Adrenal gland (tissue), 12 donors: ENCODE data around the gene MRPS22. TPM values are rescaled to one million over a fixed set of nuclear protein-coding genes. Genes with fewer than 3 reads are reported as not detected.

ENCODE experiments used
- DNase-seq, 7 donors: peaks; one replicate each; pipeline ENCODE4 v3.0.0-alpha.2; 2019 to 2020
- H3K27ac ChIP-seq, 5 donors: fragments of 200-600 bp; sonication (generic) in 4 of 5; 1 replicate in 3 of 5; 2 replicates in 2 of 5; pipeline versions ENCODE4 v1.5.1 to v1.8.0; 2016 to 2020; ENCODE audit warnings: mild to moderate bottlenecking in 1 of 5
- H3K27me3 ChIP-seq: fragments of 200-600 bp; 2 replicates; pipeline ENCODE4 v1.8.0; 2021
- H3K36me3 ChIP-seq, 2 donors: fragments of 200-600 bp; replicated peaks in 1 of 2; 1 replicate in 1 of 2; 2 replicates in 1 of 2; pipeline versions ENCODE4 v1.5.1 to v1.8.0; 2018 to 2022
- H3K4me1 ChIP-seq, 2 donors: fragments of 200-600 bp; replicated peaks in 1 of 2; 1 replicate in 1 of 2; 2 replicates in 1 of 2; pipeline versions ENCODE4 v1.5.1 to v1.8.0; 2018 to 2021
- H3K4me3 ChIP-seq, 4 donors: fragments of 200-600 bp; sonication (generic) in 3 of 4; one replicate each; pipeline ENCODE4 v1.5.1; 2016 to 2018
- H3K9me3 ChIP-seq, 3 donors: fragments of 200-600 bp; sonication (generic) in 1 of 3; replicated peaks in 1 of 3; 1 replicate in 2 of 3; 2 replicates in 1 of 3; pipeline versions ENCODE4 v1.5.1 to v1.8.0; 2016 to 2021
- POLR2A ChIP-seq, 2 donors: fragments of 450-650 bp; IDR thresholded peaks; one replicate each; pipeline ENCODE4 v1.6.1; 2017; ENCODE audit warnings: antibody characterized with exemption in 2 of 2, mild to moderate bottlenecking in 2 of 2, moderate library complexity in 1 of 2
- WGBS, 4 donors: extraction: QIAGEN DNeasy Blood & Tissue Kit in 2 of 4; methylation state at CpG; one replicate each; pipeline versions ENCODE4 v1.1.5 to v1.1.7; 2013 to 2017; 5-methylcytosine and 5-hydroxymethylcytosine counted together
- intact Hi-C, 2 donors: fragments of 100-400 bp; cut with DNase I; formaldehyde crosslinking; loops; one replicate each; pipeline versions ENCODE4 v1.14.1 to v1.15.0; 2022 to 2023
- polyA plus RNA-seq, 3 donors: library from polyadenylated mRNA; stranded (reverse); fragments of 200-250 nt in 2 of 3; fragments of 350-450 nt in 1 of 3; fragmentation: Illumina TruSeq in 1 of 3; extraction: RNeasy Lipid Tissue Mini Kit (QIAGEN cat#74804) in 1 of 3; gene quantifications; one replicate each; pipeline ENCODE4 v1.2.3, GENCODE V29; 2013 to 2014
- total RNA-seq, 9 donors: library from RNA; depleted of rRNA in 4 of 9; stranded (reverse); fragments of >200 nt in 4 of 9; fragments of 120-200 nt in 1 of 9; fragmentation: NEBNext Ultra II Directional in 1 of 9; extraction: Animal tissue kit (Norgen Biotek cat#: 25700) in 1 of 9; gene quantifications; one replicate each; pipeline versions ENCODE4 v1.1.0 to v1.2.4, GENCODE V29; 2013 to 2023
- TF ChIP-seq, protein P1 (sequence below), 6 experiments: fragments of 450-650 bp in 4 of 6; fragments of 200-600 bp in 2 of 6; sonication (generic) in 1 of 6; IDR thresholded peaks; 1 replicate in 5 of 6; 2 replicates in 1 of 6; pipeline versions ENCODE4 v1.5.1 to v1.8.0; 2016 to 2021; ENCODE audit warnings: antibody characterized with exemption in 6 of 6, mild to moderate bottlenecking in 2 of 6, moderate library complexity in 1 of 6
- donor health status: healthy with polysubstance abuse.
- donor health status: Bipolar disorder and iron deficiency.
- donor health status: DM: yes; HTN: yes; CAD: no.
- donor health status: DM: no; HTN: no; CAD: no.
- donor health status: DM: no; HTN: no; CAD: no.
- donor health status: DM: yes; HTN: yes; CAD: no.

The MRPS22 gene
- total and polyA plus RNA-seq, 12 donors, result 50.7 to 213 (median 95.5) TPM

DNA sequence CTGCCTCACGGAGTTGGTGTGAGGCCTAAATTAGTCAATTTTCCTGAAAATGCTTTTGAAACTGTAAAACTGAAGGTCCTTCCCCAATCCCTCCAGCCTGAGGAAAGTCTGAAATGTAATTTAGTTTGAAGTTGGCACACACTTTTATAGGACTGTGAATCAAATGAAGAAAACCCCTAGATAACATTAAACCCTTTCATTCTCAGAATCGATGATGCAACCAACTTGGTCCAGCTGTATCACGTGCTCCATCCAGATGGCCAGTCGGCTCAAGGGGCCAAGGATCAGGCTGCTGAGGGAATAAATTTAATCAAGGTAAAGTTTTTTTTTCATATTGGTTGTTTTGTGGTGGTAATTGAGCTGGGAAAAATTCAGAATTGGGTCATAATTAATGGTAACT, 11.7 kb downstream of the MRPS22 start:
- intact Hi-C loops, result no loop called here
- TF ChIP-seq POLR2A (IDR thresholded peaks at IDR 0.05), result no peak
- TF ChIP-seq, protein P1, sequence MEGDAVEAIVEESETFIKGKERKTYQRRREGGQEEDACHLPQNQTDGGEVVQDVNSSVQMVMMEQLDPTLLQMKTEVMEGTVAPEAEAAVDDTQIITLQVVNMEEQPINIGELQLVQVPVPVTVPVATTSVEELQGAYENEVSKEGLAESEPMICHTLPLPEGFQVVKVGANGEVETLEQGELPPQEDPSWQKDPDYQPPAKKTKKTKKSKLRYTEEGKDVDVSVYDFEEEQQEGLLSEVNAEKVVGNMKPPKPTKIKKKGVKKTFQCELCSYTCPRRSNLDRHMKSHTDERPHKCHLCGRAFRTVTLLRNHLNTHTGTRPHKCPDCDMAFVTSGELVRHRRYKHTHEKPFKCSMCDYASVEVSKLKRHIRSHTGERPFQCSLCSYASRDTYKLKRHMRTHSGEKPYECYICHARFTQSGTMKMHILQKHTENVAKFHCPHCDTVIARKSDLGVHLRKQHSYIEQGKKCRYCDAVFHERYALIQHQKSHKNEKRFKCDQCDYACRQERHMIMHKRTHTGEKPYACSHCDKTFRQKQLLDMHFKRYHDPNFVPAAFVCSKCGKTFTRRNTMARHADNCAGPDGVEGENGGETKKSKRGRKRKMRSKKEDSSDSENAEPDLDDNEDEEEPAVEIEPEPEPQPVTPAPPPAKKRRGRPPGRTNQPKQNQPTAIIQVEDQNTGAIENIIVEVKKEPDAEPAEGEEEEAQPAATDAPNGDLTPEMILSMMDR (IDR thresholded peaks at IDR 0.05), result no peak
- Histone ChIP-seq H3K4me1 (no peaks in the 10 kb centered on the region), H3K27ac (peak overlapping the region in 2 of 5 donors; percentile 35 to 66), H3K36me3 (peaks cover 0 to 100% of the 10 kb centered on the region in 2 donors), H3K4me3 (no peak overlapping the region), H3K9me3 (no peaks in the 10 kb centered on the region), H3K27me3 (no peaks in the 10 kb centered on the region)
- DNase-seq, result peak in 4 of 7 donors; percentile 52 to 67 (median 60)
- 37 to 50% (median 44%) methylated on average over 4 of the region's 4 CpGs for WGBS, 4 donors

DNA sequence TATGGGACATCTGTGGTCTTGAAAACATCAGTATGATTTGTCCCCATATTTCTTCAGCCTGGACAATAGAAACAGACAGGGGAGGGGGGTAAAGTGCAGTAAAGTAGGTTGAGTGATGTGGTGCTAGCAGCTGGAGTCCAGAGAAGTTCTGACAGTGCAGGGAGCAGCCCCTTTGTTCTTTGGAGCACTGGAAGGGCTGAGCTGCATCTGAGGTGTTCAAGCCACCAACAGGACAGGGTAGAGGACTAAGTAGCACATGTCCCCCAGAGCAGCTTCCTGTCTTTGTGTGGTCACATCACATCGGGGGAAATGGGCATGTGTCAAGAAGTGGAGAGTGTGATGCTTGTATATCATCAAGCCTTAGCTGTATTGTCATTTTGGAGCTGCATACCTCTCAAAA, 12.1 kb downstream of the MRPS22 start:
- Histone ChIP-seq H3K9me3 (no peaks in the 10 kb centered on the region), H3K27me3 (no peaks in the 10 kb centered on the region), H3K36me3 (peaks cover 0 to 100% of the 10 kb centered on the region in 2 donors), H3K4me1 (no peaks in the 10 kb centered on the region), H3K27ac (peak overlapping the region in 1 of 5 donors; percentile 35), H3K4me3 (no peak overlapping the region)
- DNase-seq, result no peak
- TF ChIP-seq, protein P1 (IDR thresholded peaks at IDR 0.05), result no peak
- TF ChIP-seq POLR2A (IDR thresholded peaks at IDR 0.05), result no peak
- intact Hi-C loops, result no loop called here
- WGBS, 4 donors, result 52 to 89% (median 63%) methylated on average over 1 of the region's 1 CpG

DNA sequence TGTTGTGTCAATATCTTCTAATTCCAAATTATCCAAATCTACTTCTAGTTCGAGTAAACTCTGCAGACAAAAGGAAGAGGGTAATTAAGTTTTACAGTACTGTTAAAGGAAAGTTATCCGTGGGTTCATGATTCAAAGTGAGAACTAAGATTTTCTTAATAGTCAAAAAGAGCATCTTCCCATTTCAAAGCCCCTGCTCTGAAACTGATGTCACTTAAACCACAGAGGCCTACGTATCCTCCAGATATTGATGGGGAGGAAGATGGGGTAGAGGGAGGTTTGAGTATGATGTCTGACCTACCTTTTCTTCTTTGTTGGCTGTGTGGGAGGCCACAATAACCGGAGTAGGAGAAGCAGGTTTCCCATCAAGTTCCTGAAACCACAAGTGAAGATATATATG, 14.1 kb downstream of the MRPS22 start:
- intact Hi-C loops, result no loop called here
- Histone ChIP-seq H3K4me1 (no peaks in the 10 kb centered on the region), H3K4me3 (no peak overlapping the region), H3K27ac (no peak overlapping the region), H3K36me3 (peaks cover 0 to 100% of the 10 kb centered on the region in 2 donors), H3K27me3 (no peaks in the 10 kb centered on the region), H3K9me3 (no peaks in the 10 kb centered on the region)
- TF ChIP-seq POLR2A (IDR thresholded peaks at IDR 0.05), result no peak
- TF ChIP-seq, protein P1 (IDR thresholded peaks at IDR 0.05), result no peak
- no peak for DNase-seq
- WGBS, 4 donors, result 79 to 91% (median 87%) methylated on average over 4 of the region's 4 CpGs

DNA sequence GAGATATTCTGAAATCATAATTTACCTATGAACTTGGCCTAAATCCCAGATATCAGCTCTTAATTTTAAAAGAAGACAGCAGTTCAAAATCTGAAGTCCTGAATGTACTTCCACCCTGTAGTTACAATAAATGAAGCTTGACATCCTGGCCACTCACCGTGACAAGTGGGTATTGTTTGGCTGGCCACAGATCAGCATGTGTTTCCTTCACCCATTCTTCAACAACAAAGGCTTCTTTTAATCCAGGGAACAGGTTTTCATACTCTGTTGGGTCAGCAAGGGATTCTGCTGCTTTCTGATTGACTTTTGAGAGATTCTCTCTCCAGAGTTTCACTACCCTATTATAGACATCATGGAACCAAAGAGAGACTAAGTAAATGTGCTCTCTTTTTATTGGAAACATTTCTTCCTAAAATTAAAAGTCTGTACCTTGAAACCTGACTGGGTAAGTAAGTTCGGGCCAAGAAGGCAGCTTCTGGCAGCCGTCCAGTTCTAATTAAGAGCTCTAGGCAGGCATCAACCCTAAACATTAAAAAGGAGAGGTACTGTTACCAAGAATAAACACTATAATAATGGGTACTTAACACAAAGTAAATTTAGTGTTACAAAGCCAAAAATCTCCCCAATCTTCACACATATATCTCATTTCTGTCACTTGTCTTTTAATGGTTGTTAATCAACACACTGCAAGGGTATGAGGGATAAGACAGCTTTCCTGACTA, 15.2 kb downstream of the MRPS22 start:
- Histone ChIP-seq H3K4me3 (no peak overlapping the region), H3K36me3 (peaks cover 0 to 100% of the 10 kb centered on the region in 2 donors), H3K9me3 (no peaks in the 10 kb centered on the region), H3K27ac (no peak overlapping the region), H3K4me1 (no peaks in the 10 kb centered on the region), H3K27me3 (no peaks in the 10 kb centered on the region)
- WGBS, 4 donors, result 77 to 79% (median 78%) methylated on average over 3 of the region's 3 CpGs
- TF ChIP-seq POLR2A (IDR thresholded peaks at IDR 0.05), result no peak
- TF ChIP-seq, protein P1 (IDR thresholded peaks at IDR 0.05), result no peak
- intact Hi-C loops, result no loop called here
- DNase-seq, result peak in 1 of 7 donors; percentile 13
